GM19395 (cell line): ENCODE data around the gene TK1.

Experiments used
- ATAC-seq: cut with Tn5 transposase; IDR thresholded peaks from one replicate; pipeline ENCODE4 v1.9.1; 2021; ENCODE audit warnings: mild to moderate bottlenecking, moderate library complexity; ENCODE audit not compliant: unreplicated experiment

Gene TK1

GRCh38 chr17:78135858-78136500, 50.9 kb downstream of the TK1 start:
- no peak for ATAC-seq

GRCh38 chr17:78134899-78135385, 51.9 kb downstream of the TK1 start:
- no peak for ATAC-seq

GRCh38 chr17:78133971-78134898, 52.6 kb downstream of the TK1 start:
- ATAC-seq: no peak

- ATAC-seq: no peak
Observed at GRCh38 chr17:78133179-78133951, 53.5 kb downstream of the TK1 start.

GRCh38 chr17:78132767-78133178, 54.1 kb downstream of the TK1 start:
- no peak for ATAC-seq

- no peak for ATAC-seq
Observed at GRCh38 chr17:78132084-78132676, 54.7 kb downstream of the TK1 start.

GRCh38 chr17:78131172-78132083, 55.4 kb downstream of the TK1 start:
- no peak for ATAC-seq

- ATAC-seq: no peak
Observed at GRCh38 chr17:78130437-78131101, 56.3 kb downstream of the TK1 start, which contains the start of gene TMC8. Gene TMC8, plus strand, starts transcription at chr17:78130771. Its CDS starts 818 bp downstream, at chr17:78131589.

GRCh38 chr17:78130090-78130436, 56.8 kb downstream of the TK1 start:
- ATAC-seq: no peak

- no peak for ATAC-seq
Observed at GRCh38 chr17:78129351-78130089, 57.3 kb downstream of the TK1 start.

- no peak for ATAC-seq
Observed at GRCh38 chr17:78128551-78129350, 58.1 kb downstream of the TK1 start, which contains the start of gene TMC6. Gene TMC6, minus strand, starts transcription at chr17:78128755. Its CDS starts 1,923 bp downstream, at chr17:78126832.

GRCh38 chr17:78127888-78128550, 58.8 kb downstream of the TK1 start:
- no peak for ATAC-seq

- ATAC-seq: no peak
Observed at GRCh38 chr17:78127239-78127887, 59.5 kb downstream of the TK1 start.

- ATAC-seq: no peak
Observed at GRCh38 chr17:78126895-78127238, 60.0 kb downstream of the TK1 start.

- ATAC-seq: no peak
Observed at GRCh38 chr17:78125976-78126894, 60.6 kb downstream of the TK1 start.
